Activated gamma-delta T cell treated with Interleukin-2 at 50 U/mL for 16 hours (primary cell): ENCODE measurements around the gene CAMTA2.
A peak's percentile ranks its signal among the peaks of the same experiment; 100 is the strongest.

ENCODE experiments used
- DNase-seq: peaks from one replicate; pipeline ENCODE4 v3.0.0-alpha.2; 2020

Gene CAMTA2

DNA sequence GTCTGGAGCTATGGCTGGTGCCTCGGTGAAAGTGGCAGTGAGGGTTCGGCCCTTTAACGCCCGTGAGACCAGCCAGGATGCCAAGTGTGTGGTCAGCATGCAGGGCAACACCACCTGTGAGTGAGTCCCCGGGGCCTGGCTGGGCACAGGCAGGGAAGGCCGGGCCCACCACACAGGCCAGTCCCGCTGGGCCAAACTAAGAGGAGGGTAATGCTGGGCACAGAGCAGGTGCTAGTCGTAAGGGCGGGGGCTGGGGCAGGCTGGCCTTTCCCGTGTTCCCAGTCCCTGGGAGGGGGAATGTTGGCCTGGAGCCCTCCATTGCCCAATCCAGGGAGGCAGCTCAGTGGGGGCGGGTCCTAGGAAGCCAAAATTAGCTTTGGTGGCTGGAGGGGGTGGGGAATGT lies 12.8 kb upstream of the CAMTA2 start:
- DNase-seq = no peak

GRCh38 chr17:4999430-5000093 lies 12.1 kb upstream of the CAMTA2 start:
- no peak for DNase-seq

- no peak for DNase-seq
Observed at GRCh38 chr17:4998732-4999429, 11.4 kb upstream of the CAMTA2 start.

- no peak for DNase-seq
Observed at GRCh38 chr17:4998027-4998731, 10.7 kb upstream of the CAMTA2 start.

DNA sequence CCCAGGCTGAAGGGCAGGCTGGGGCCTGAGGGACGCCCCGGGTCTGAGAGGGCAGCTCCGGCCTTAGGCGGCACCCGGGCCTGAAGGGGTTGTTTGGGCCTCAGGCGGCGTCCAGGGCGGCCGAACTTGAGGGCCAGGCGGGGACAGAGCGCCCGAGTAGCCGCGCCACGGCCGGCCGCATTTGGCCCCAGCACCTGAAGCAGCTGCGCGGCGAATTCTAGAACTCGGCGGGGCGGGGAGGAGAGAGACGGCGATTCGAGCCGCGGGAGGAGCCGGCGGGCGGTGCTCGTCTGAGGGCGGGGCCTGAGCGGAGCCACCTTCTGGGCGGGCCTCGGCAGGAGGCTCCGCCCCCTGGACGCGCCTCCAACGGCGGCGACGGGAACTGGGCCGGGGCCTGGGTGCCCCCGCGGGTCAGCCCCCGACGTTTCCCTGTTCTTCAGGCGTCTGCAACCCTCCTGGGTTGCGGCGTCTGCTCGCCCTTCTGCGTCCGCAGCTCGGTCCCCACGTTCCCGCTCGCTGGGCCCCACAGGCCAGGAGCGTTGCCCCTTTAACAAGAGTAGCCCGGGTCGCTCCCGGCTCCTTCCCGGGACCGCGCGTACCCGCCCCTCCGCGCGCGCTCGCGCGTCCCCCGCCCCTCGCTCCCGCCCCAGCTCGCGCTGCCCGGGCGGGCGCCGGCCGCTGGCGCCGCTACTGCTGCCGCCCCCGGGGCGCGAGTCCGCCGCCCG lies 10.0 kb upstream of the CAMTA2 start, which contains the start of the genes INCA1 and KIF1C:
INCA1 (minus strand) TSS at position 221 of the 725 bp plus-strand sequence. CDS start 3,085 bp downstream, outside the sequence.
KIF1C (plus strand) TSS at position 649 of the 725 bp plus-strand sequence. CDS start 2,297 bp downstream, outside the sequence.
- peak; percentile 88 for DNase-seq

DNA sequence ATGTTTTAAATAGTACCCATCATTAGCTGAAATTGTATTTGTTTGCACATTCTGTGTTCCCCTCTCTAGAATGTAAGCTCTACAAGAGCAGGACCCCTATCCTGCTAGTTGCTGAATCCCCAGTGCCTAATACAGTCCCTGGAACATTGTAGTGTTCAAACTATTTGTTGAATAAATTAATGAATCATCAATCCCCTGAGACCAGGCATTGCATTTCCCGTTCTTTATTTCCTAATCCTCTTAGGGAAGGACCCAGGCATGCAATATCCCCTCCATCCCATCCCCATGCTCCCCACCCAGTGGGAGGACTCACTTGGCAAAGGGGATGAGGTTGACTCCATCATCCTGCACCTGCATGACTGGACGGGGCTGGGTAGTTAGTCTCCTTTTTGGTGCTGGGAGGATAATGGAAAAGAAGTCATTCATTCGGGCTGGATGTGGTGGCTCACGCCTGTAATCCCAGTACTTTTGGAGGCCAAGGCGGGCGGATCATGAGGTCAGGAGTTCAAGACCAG lies 6.7 kb upstream of the CAMTA2 start:
- no peak for DNase-seq

DNA sequence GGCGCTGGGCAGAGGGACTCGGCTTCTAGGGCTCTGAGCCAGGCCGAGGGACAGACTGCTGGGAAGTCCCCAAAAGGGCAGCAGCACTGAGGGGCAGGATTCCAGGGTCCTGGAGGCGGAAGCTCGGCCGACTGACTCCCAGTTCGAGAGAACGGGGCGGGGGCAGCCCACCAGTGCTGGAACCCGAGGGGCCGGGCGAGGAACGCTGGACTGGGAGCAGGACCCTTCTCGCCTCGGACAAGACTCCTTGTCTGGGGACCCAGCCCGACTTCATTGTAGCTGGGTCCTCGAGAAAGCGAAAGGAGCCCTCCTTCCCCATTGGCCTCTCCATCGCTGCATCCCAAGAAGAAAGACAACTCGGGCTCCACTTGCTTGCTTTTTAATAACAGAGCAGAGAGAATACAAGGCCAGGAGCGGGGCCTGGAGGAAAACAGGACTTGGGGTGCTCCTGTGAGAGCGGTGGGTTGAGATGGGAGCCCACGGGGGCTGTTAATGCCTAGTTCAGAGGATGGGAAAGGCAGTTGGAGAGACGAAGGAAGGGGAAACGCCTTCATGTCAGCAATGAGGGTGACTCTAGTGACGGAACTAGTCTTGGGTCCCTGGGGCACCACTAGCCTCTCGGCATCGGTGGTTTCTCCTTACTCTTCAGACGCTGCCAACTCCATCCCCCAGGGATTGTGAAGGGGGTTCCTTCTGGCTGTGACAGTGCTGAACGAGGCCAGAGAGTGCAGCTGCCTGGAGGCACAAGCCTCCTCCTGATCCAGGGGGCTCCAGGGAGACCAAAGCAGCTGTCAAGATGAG lies 492 bp upstream of the CAMTA2 start:
- no peak for DNase-seq

- no peak for DNase-seq
Observed at GRCh38 chr17:4986403-4986802, 1.1 kb downstream of the CAMTA2 start.

GRCh38 chr17:4982305-4982704 lies 5.2 kb downstream of the CAMTA2 start:
- DNase-seq = no peak

GRCh38 chr17:4980644-4981216 lies 6.7 kb downstream of the CAMTA2 start:
- peak; percentile 33 for DNase-seq

- DNase-seq = no peak
Observed at GRCh38 chr17:4978726-4979125, 8.7 kb downstream of the CAMTA2 start.

DNA sequence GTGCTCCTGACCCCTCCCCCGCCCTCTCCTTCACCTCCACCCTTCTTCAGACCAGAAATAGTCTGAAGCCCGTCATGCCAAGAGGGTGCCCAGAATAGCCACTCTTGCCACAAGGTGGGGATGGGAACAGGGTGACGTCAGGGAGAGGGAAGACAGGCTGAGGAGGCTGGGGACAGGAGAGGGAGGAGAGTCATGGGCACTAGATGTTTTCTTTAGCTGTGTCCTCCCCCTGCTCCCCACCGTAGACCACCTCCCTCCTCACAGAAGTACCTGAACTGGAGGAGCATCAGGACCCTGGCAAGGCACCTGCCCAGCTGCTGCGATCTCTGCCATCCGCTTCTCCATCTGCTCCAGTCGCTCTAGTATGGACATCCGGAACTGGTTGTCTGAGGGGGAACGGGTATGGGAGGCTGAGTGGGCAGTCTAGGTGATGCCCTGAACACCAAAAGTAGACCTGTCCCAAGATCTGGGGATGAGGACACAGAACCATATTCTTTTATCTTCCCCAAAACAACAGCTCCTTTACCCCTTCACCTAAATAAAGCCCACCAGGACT lies 13.3 kb downstream of the CAMTA2 start:
- DNase-seq = no peak

- DNase-seq = no peak
Observed at GRCh38 chr17:4973256-4974114, 14.0 kb downstream of the CAMTA2 start.

DNA sequence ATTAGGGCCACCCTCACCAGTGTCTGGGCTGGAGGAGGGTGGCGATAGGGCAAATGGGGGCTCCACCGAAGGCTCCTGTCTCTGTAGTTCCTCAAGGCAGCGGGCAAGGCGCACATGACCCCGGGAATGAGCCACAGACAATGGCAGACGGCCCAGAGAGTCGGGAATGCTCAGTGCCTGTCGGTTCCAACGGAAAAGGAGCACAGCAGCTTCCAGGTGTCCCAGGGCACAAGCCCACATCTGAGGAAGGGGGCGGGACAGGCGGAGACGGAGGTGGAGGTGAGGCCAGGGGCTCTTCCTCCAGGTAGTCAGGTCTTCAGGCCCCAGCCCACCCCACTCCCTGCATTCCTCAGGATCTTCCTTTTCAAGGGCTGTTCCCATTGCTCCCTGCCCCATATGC lies 14.7 kb downstream of the CAMTA2 start:
- no peak for DNase-seq

- DNase-seq = no peak
Observed at GRCh38 chr17:4972322-4972721, 15.2 kb downstream of the CAMTA2 start.

DNA sequence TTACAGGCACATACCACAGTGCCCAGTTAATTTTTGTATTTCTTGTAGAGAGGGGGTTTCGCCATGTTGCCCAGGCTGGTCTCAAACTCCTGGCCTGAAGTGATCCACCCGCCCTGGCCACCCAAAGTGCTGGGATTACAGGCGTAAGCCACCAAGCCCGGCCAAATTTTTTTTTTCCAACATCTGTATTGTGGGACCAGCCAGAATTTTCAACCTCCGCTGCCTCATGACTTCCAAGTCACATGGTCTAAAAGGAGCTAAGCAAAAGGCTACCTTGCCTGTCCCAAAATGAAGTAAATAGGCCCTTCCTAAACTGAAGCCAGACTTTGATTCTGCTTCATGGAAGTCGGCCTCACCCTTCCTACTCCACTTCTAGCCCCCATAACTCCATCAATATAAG lies 15.6 kb downstream of the CAMTA2 start:
- DNase-seq = no peak

- DNase-seq = no peak
Observed at GRCh38 chr17:4970273-4970672, 17.2 kb downstream of the CAMTA2 start.

DNA sequence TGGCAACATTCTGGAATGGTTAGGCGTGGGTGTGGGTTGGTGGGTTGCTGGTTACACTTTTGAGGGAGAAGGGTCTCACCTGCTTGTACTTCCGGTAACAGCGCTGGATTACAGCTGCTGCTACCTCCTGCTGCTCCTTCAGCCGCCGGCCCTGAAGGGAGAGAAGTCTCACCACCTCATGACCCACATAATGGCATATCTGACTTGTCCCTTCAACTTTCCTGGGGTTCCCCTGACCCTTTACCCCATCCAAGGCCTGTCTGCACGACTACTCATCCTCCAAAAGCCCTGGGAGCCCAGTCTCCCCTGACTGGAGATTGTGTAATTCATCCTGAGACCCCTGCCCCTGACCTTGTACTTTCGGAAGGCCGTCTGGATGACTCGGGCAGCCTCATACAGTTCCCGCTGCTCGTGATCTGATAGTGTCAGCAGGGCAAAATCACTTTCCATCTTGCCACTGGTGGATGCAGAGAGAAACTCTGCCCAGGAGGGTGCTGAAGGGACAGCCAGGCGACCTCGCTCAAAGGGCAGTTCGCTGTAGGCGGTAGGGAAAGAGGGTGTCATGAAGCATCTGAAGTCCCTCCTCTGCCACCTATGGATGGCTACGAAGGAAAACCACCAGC lies 17.8 kb downstream of the CAMTA2 start:
- DNase-seq = no peak

DNA sequence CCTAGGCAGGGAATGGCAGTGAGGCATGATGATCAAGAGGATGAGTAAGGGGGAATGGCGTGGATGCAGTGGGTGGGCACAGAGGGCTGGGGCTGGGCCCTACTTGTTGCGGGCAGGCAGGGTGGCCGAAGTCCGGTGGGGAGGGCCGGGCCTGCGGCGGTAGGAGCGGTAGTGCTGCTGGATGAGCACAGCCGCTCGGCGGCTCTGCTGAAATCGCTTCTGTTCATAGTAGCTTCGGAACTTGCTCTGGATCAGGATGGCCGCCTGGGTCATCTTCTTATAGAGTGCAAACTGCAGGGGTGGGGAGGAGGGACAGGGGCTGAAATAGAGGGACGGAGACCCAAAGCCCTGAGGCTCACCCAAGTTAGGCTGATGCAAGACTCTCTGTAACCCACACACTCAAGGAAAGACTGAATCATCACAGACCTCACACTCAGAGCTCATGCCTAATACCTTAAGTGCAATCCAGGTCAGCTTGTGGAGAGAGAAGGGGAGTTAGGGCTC lies 18.4 kb downstream of the CAMTA2 start:
- no peak for DNase-seq
